A549 (cell line): ENCODE results near the gene ZNF322.

ENCODE experiments used
- CHD2 ChIP-seq: fragments of 150-350 bp; IDR thresholded peaks from 2 replicates; pipeline ENCODE4 v1.6.1; 2014; ENCODE audit warnings: low read length; ENCODE audit not compliant: partially characterized antibody
- EP300 ChIP-seq, 2 experiments: fragments of >200 bp; sonication (Bioruptor Twin); formaldehyde crosslinking; IDR thresholded peaks; 2 replicates in 1 of 2; 3 replicates in 1 of 2; pipeline ENCODE4 v1.6.1; 2016 to 2017
- POLR2A ChIP-seq: IDR thresholded peaks from 2 replicates; pipeline ENCODE4 v1.6.1; 2012; ENCODE audit warnings: mild to moderate bottlenecking, low read length
- RFX5 ChIP-seq: fragments of 450-650 bp; IDR thresholded peaks from 2 replicates; pipeline ENCODE4 v1.7.1; 2014; ENCODE audit warnings: antibody characterized with exemption, mild to moderate bottlenecking, moderate library complexity
- TP53 ChIP-seq: fragments of 250-450 bp; sonication (Bioruptor Pico); IDR thresholded peaks from 2 replicates; pipeline ENCODE4 v1.5.0; 2021; ENCODE audit warnings: mild to moderate bottlenecking, moderate library complexity
- ZSCAN20 ChIP-seq: fragments of 250-450 bp; sonication (Bioruptor Pico); IDR thresholded peaks from 2 replicates; pipeline ENCODE4 v1.8.0; 2022; ENCODE audit warnings: mild to moderate bottlenecking, moderate library complexity
- TF ChIP-seq, protein P1 (sequence below): fragments of >200 bp; sonication (Bioruptor Twin); formaldehyde crosslinking; IDR thresholded peaks from 3 replicates; pipeline ENCODE4 v1.5.1; 2016
- TF ChIP-seq, protein P2 (sequence below): fragments of 450-650 bp; IDR thresholded peaks from 2 replicates; pipeline ENCODE4 v1.6.1; 2014; ENCODE audit warnings: antibody characterized with exemption

DNA sequence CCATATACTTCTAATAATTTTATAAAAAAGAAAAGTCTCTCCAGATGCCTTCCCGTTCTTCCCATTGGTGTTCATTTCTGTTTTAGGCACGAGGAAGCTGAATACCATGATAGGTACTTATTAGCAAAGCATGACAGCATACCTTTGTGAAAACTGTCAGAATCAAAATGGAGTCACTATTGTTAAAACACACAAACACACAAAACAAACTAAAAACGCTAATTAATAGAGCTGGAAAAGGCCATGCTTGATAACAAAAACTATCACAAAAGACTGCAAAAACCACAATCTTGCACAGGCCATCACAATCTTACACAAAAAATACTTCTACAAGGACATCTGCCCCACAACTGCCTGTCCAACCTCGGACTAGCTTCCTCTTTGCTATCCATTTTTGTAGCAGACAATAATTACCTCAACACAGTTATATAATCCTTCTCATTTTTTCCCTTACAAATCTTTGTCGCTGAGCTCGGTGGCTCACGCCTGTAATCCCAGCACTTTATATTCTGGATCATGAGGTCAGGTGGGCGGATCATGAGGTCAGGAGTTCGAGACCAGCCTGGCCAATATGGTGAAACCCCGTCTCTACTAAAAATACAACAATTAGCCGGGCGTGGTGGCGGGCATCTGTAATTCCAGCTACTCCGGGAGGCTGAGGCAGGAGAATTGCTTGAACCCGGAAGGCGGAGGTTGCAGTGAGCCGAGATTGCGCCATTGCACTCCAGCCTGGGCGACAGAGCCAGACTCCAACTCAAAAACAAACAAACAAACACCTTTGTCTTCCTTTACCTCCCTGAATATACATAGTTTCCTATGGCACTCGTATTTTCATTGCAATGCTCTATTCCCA lies 66.0 kb downstream of the ZNF322 start:
- TF ChIP-seq RFX5 (no peak), ZSCAN20 (CRISPR knock-in tag) (no peak), CHD2 (no peak), POLR2A (no peak), TP53 (CRISPR knock-in tag) (no peak), EP300 (IDR thresholded peaks at IDR 0.05) (no peak)
- TF ChIP-seq, protein P1, sequence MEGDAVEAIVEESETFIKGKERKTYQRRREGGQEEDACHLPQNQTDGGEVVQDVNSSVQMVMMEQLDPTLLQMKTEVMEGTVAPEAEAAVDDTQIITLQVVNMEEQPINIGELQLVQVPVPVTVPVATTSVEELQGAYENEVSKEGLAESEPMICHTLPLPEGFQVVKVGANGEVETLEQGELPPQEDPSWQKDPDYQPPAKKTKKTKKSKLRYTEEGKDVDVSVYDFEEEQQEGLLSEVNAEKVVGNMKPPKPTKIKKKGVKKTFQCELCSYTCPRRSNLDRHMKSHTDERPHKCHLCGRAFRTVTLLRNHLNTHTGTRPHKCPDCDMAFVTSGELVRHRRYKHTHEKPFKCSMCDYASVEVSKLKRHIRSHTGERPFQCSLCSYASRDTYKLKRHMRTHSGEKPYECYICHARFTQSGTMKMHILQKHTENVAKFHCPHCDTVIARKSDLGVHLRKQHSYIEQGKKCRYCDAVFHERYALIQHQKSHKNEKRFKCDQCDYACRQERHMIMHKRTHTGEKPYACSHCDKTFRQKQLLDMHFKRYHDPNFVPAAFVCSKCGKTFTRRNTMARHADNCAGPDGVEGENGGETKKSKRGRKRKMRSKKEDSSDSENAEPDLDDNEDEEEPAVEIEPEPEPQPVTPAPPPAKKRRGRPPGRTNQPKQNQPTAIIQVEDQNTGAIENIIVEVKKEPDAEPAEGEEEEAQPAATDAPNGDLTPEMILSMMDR = no peak
- TF ChIP-seq, protein P2, sequence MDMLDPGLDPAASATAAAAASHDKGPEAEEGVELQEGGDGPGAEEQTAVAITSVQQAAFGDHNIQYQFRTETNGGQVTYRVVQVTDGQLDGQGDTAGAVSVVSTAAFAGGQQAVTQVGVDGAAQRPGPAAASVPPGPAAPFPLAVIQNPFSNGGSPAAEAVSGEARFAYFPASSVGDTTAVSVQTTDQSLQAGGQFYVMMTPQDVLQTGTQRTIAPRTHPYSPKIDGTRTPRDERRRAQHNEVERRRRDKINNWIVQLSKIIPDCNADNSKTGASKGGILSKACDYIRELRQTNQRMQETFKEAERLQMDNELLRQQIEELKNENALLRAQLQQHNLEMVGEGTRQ = no peak
